Testis (tissue), 2 donors: ENCODE data around the gene UBASH3B.

Experiments used
- CTCF ChIP-seq, 3 experiments: fragments of 450-650 bp in 2 of 3; fragments of 200-600 bp in 1 of 3; sonication (generic) in 1 of 3; IDR thresholded peaks; one replicate each; pipeline ENCODE4 v1.5.1; 2016 to 2019; ENCODE audit warnings: antibody characterized with exemption in 3 of 3, mild to moderate bottlenecking in 2 of 3, moderate library complexity in 1 of 3
- POLR2A ChIP-seq: fragments of 450-650 bp; IDR thresholded peaks from one replicate; pipeline ENCODE4 v1.6.1; 2017; ENCODE audit warnings: antibody characterized with exemption, mild to moderate bottlenecking, moderate library complexity

GRCh38 chr11:122649116-122649515 is 6.4 kb upstream of the UBASH3B start:
- no peak for TF ChIP-seq CTCF (IDR thresholded peaks at IDR 0.05)
- no peak for TF ChIP-seq POLR2A
